Stomach (tissue), 9 donors: ENCODE data around the gene ZMYND15. TPM values are rescaled to one million over a fixed set of nuclear protein-coding genes. Genes with fewer than 3 reads are reported as not detected.

Experiments used
- DNase-seq, 2 donors: peaks; one replicate each; pipeline versions ENCODE4 v3.0.0 to v3.0.0-alpha.2; 2013 to 2019
- H3K27ac ChIP-seq, 5 donors: fragments of 200-600 bp in 4 of 5; sonication (generic) in 4 of 5; one replicate each; pipeline ENCODE4 v1.5.1; 2013 to 2019; ENCODE audit warnings: mild to moderate bottlenecking in 1 of 5, moderate library complexity in 1 of 5
- H3K27me3 ChIP-seq, 3 donors: fragments of 200-600 bp; sonication (generic); one replicate each; pipeline ENCODE4 v1.5.1; 2017 to 2019; ENCODE audit warnings: mixed run types in 1 of 3
- H3K36me3 ChIP-seq, 4 donors: fragments of 200-600 bp; sonication (generic); 1 replicate in 3 of 4; 2 replicates in 1 of 4; pipeline ENCODE4 v1.5.1; 2016 to 2019
- H3K4me1 ChIP-seq, 4 donors: fragments of 200-600 bp; sonication (generic); one replicate each; pipeline ENCODE4 v1.5.1; 2016 to 2019
- H3K4me3 ChIP-seq, 4 donors: fragments of 200-600 bp; sonication (generic) in 3 of 4; one replicate each; pipeline ENCODE4 v1.5.1; 2016 to 2019; ENCODE audit warnings: mild to moderate bottlenecking in 1 of 4
- H3K9me3 ChIP-seq, 4 donors: fragments of 200-600 bp; sonication (generic); one replicate each; pipeline ENCODE4 v1.5.1; 2016 to 2019
- CTCF ChIP-seq, 7 experiments: fragments of 450-650 bp in 4 of 7; fragments of 200-600 bp in 3 of 7; sonication (generic) in 3 of 7; IDR thresholded peaks; one replicate each; pipeline ENCODE4 v1.5.1; 2016 to 2019; ENCODE audit warnings: antibody characterized with exemption in 7 of 7, control low read depth in 2 of 7, mild to moderate bottlenecking in 1 of 7
- EP300 ChIP-seq: sonication (generic); formaldehyde crosslinking; IDR thresholded peaks from one replicate; pipeline ENCODE4 v1.6.1; 2017; ENCODE audit warnings: antibody characterized with exemption
- POLR2A ChIP-seq, 4 donors: fragments of 450-650 bp; IDR thresholded peaks; one replicate each; pipeline ENCODE4 v1.6.1; 2016; ENCODE audit warnings: antibody characterized with exemption in 4 of 4, control low read depth in 2 of 4, mild to moderate bottlenecking in 1 of 4, moderate library complexity in 1 of 4
- POLR2AphosphoS5 ChIP-seq, 3 donors: sonication (generic); formaldehyde crosslinking; IDR thresholded peaks; one replicate each; pipeline ENCODE4 v1.6.1; 2016; ENCODE audit warnings: antibody characterized with exemption in 3 of 3
- WGBS, 5 donors: extraction: QIAGEN DNeasy Blood & Tissue Kit in 3 of 5; methylation state at CpG; one replicate each; pipeline versions ENCODE4 v1.1.5 to v1.1.7; 2013 to 2018; 5-methylcytosine and 5-hydroxymethylcytosine counted together
- intact Hi-C: fragments of 100-400 bp; cut with DNase I; formaldehyde crosslinking; loops from one replicate; pipeline ENCODE4 v1.15.1; 2023; ENCODE audit warnings: low total_unique reads
- polyA plus RNA-seq, 3 donors: library from polyadenylated mRNA; stranded (reverse); fragments of 200-250 nt; gene quantifications; one replicate each; pipeline ENCODE4 v1.2.3, GENCODE V29; 2013
- total RNA-seq, 5 donors: library from RNA; depleted of rRNA; stranded (reverse); fragments of >200 nt; gene quantifications; one replicate each; pipeline versions ENCODE4 v1.1.0 to v1.2.3, GENCODE V29; 2014 to 2016
- donor health status: healthy with polysubstance abuse.
- donor health status: Bipolar disorder and iron deficiency.
- donor health status: healthy.

The ZMYND15 gene
- total and polyA plus RNA-seq, 8 donors: 0.43 to 3.2 (median 1.8) TPM; not detected in 3

GRCh38 chr17:4719146-4719545 lies 20.5 kb upstream of the ZMYND15 start:
- Histone ChIP-seq H3K36me3 (peaks cover 29 to 55% (median 49%) of the 10 kb centered on the region in 4 donors), H3K4me3 (no peak overlapping the region), H3K9me3 (no peaks in the 10 kb centered on the region), H3K27ac (peak overlapping the region in 4 of 5 donors; percentile 37 to 79 (median 68)), H3K27me3 (no peaks in the 10 kb centered on the region), H3K4me1 (peaks cover 16 to 56% (median 29%) of the 10 kb centered on the region in 4 donors)
- no peak for DNase-seq
- 75 to 80% (median 77%) methylated on average over 10 of the region's 10 CpGs for WGBS, 5 donors
- intact Hi-C loops: no loop called here
- TF ChIP-seq POLR2AphosphoS5 (IDR thresholded peaks at IDR 0.05) (no peak), POLR2A (IDR thresholded peaks at IDR 0.05) (no peak)

GRCh38 chr17:4719684-4720221 lies 19.9 kb upstream of the ZMYND15 start:
- intact Hi-C loops: no loop called here
- WGBS, 5 donors: 41 to 69% (median 42%) methylated on average over 15 of the region's 15 CpGs
- peak; percentile 74 to 75 for DNase-seq
- H3K4me3 ChIP-seq: no peak overlapping the region
- TF ChIP-seq POLR2A (IDR thresholded peaks at IDR 0.05) (no peak), EP300 (no peak), POLR2AphosphoS5 (IDR thresholded peaks at IDR 0.05) (no peak), CTCF (IDR thresholded peaks at IDR 0.05) (no peak)
- H3K36me3 ChIP-seq: peaks cover 29 to 55% (median 49%) of the 10 kb centered on the region in 4 donors
- H3K4me1 ChIP-seq: peaks cover 16 to 55% (median 29%) of the 10 kb centered on the region in 4 donors
- H3K9me3 ChIP-seq: no peaks in the 10 kb centered on the region
- peak overlapping the region; percentile 37 to 79 (median 62) for H3K27ac ChIP-seq
- H3K27me3 ChIP-seq: no peaks in the 10 kb centered on the region

DNA sequence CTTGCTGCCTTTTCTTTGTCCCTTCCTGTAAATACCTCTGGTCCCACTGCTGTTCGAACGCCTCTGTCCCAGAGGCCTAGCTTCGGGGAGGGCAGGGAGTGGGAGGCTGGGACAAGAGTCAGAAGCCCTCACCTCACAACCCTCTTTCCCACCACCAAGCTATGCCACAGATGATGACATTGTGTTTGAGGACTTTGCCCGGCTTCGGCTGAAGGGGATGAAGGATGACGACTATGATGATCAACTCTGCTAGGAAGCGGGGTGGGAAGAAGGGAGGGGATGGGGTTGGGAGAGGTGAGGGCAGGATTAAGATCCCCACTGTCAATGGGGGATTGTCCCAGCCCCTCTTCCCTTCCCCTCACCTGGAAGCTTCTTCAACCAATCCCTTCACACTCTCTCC lies 18.8 kb upstream of the ZMYND15 start:
- intact Hi-C loops: no loop called here
- Histone ChIP-seq H3K27ac (peak overlapping the region; percentile 38 to 79 (median 75)), H3K27me3 (no peaks in the 10 kb centered on the region), H3K4me1 (peaks cover 16 to 49% (median 29%) of the 10 kb centered on the region in 4 donors), H3K4me3 (no peak overlapping the region), H3K9me3 (no peaks in the 10 kb centered on the region), H3K36me3 (peaks cover 29 to 54% (median 48%) of the 10 kb centered on the region in 4 donors)
- no peak for DNase-seq
- TF ChIP-seq POLR2A (IDR thresholded peaks at IDR 0.05) (no peak), EP300 (no peak), CTCF (IDR thresholded peaks at IDR 0.05) (no peak), POLR2AphosphoS5 (IDR thresholded peaks at IDR 0.05) (no peak)
- WGBS, 5 donors: 88 to 94% (median 92%) methylated on average over 7 of the region's 7 CpGs

- peak; percentile 17 to 94 (median 70) for TF ChIP-seq POLR2AphosphoS5 (IDR thresholded peaks at IDR 0.05)
- TF ChIP-seq EP300: no peak
- H3K27ac ChIP-seq: peak overlapping the region; percentile 74 to 79 (median 76)
- intact Hi-C loops: no loop called here
These were observed 18.2 kb upstream of the ZMYND15 start for GRCh38 chr17:4721203-4722135.

DNA sequence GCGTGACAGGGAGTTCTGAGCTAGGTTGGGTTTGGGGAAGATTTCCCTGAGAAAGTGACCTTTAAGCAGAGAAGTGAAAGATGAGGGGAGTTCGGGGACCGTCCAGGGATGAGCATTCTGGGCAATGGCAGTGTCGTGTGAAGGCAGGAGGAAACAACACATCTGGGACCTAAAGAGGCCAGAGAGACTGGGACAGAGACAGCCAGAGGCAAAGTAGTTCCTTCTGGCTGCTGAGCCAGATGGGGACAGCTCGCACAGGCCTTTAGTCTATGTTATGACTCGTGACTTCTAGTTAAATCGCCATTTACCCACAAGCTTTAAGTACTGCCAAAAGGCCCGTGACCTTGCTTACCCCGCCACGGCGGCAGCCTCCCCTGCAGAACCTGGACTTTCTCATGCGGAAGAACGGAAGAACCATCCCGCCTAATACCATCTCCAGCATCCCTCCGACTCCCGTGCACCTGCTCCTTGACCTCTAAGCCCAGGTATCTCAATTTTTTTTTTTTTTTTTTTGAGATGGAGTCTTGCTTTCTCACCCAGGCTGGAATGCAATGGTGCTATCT lies 16.9 kb upstream of the ZMYND15 start:
- DNase-seq: peak in 1 of 2 donors; percentile 10
- WGBS, 5 donors: 85 to 90% (median 86%) methylated on average over 16 of the region's 16 CpGs
- TF ChIP-seq POLR2AphosphoS5 (IDR thresholded peaks at IDR 0.05): no peak
- Histone ChIP-seq H3K27me3 (no peaks in the 10 kb centered on the region), H3K36me3 (peaks cover 19 to 35% (median 28%) of the 10 kb centered on the region in 4 donors), H3K4me3 (no peak overlapping the region), H3K9me3 (no peaks in the 10 kb centered on the region), H3K27ac (peak overlapping the region in 3 of 5 donors; percentile 74 to 79 (median 76)), H3K4me1 (peaks cover 16 to 40% (median 30%) of the 10 kb centered on the region in 4 donors)
- intact Hi-C loops: no loop called here

More at GRCh38 chr17:4721203-4722135, 18.2 kb upstream of the ZMYND15 start:
- 32 to 57% (median 41%) methylated on average over 7 to 20 of the region's 20 CpGs for WGBS, 5 donors
- DNase-seq: peak; percentile 92 to 93
- no peaks in the 10 kb centered on the region for H3K9me3 ChIP-seq
- peaks cover 16 to 45% (median 29%) of the 10 kb centered on the region in 4 donors for H3K4me1 ChIP-seq
- no peaks in the 10 kb centered on the region for H3K27me3 ChIP-seq
- peaks cover 26 to 48% (median 41%) of the 10 kb centered on the region in 4 donors for H3K36me3 ChIP-seq
- no peak overlapping the region for H3K4me3 ChIP-seq
